Measurements from ENCODE around the gene GALNT9.

Gene GALNT9

DNA sequence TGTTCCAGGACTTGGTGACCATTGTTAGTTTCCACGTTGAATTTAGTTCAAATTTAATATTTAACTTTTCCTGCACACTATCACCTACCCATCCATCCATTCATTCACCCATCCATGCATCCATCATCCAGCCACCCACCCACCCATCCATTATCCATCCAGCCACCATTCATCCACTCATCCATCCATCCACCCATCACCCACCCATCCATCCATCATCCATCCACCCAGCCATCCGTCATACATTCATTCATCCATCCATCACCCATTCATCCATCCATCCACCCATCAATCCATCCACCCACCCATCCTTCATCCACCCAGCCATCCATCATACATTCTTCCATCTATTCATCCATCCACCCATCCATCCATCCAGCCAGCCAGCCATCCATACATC lies 163.3 kb downstream of the GALNT9 start:
- DNase-seq, result no peak

DNA sequence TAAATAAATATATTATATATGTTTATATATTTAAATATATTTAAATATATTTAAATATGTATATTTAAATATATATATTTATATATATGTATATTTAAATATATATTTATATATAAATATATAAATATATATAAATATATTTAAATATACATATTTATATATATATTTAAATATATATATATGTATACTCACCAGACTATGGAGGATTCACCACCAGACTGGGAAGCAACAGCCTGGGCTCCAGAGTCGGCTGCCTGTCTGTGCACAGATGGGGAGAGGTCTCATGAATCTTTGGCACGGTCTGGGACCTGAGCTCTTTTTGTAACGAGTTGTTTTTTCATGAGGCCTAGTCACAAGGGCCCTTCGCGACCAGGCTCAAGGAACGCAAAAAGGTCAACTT lies 163.8 kb downstream of the GALNT9 start:
- no peak for DNase-seq

DNA sequence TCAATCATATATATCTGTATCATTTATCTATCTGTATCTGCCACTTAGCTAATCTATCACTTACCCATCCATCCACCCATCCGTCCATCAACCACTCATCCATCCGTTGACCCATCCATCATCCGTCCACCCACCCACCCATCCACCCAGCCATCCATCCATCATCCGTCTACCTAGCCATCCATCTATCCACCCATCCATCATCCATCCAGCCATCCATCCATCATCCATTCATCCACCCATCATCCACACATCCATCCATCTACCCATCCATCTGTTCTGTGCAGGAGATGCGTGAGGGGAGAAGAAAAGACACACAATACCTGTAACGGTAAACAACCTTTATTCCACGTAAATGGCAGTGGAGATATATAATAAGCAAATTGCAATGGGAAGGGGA lies 165.0 kb downstream of the GALNT9 start:
- DNase-seq, result no peak

DNA sequence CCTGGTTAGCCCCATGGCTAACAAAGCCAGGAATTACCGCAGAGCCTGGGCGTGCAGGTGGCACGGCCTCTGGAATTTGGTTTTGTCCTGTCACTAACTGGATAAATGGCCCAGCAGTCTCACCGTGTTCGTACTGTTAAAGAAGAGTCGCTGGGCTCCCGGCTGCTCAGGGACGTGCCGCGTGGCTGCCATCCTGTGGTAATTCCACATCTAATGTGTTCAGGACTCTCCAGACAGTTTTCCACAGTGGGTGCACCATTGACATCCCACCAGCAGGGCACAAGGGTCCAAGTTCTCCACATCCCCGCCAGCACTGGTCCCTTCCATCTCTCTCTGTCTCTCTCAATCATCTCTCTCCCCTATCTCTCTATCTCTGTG lies 165.5 kb downstream of the GALNT9 start:
- no peak for DNase-seq

DNA sequence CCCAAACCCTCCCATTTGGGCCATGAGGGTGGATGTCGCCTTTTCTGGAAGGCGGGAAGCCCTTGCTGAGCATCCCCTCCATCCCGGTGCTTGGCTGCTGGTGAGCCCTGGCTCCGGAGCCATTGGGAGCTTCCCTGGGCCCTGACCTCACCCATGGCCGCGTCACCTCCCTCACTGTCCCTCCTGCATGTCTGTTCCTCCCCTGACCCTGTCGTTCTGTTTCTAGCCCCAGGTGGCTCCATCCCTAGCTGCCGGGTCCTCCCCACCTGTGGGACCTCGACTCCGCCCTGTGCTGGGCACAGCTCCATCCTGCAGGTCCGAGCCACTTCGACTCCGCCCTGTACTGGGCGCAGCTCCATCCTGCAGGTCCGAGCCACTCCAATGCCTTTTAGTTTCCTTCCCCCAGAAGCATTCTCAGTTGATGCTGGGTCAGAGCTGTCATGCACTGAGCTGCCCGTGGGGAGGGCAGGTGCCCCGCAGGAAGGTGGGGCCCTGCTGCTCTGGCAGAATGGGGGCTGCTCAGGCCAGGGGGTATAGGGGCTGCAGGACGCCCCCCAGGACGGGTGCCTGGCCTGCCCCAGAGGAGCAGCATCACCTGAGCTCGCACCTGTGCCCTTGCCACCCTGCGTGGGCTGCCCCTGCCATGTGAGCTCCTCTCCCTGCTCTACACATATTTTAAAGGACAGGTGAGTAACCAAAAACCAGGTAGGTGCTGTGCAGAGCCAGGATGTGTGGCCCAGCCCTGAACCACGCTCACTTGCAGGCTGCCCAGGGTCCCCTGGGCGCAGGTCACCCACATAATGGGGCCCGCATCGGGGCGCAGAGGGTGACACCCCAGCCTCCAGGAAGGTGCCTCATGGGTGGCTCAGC lies 166.1 kb downstream of the GALNT9 start:
- DNase-seq, result peak; percentile 41

DNA sequence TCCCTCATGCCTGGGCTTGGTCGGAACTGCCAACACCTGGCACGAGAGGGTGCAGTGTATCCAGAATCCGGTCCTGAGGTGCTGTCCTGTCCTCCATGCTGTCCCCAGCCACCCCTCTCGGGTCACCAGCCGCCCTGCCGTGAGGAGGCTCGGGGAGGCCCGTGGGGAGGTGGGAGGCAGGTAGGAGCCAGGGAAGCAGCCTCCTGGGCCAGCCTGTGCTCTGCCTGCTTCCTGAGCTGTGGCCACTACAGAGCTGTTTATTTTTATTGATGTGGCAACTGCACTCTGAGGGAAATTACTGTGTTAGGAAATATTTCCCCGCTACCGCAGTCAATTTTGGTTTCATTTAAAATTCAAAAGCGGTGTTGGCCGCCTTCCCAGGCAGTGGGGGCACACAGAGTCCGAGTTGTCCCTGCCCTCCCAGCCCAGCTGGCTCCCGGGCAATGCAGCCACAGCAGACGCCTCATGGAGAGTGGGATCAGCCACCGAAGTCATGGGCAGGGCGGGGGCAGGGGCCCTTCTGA lies 166.8 kb downstream of the GALNT9 start:
- DNase-seq, result peak; percentile 68

DNA sequence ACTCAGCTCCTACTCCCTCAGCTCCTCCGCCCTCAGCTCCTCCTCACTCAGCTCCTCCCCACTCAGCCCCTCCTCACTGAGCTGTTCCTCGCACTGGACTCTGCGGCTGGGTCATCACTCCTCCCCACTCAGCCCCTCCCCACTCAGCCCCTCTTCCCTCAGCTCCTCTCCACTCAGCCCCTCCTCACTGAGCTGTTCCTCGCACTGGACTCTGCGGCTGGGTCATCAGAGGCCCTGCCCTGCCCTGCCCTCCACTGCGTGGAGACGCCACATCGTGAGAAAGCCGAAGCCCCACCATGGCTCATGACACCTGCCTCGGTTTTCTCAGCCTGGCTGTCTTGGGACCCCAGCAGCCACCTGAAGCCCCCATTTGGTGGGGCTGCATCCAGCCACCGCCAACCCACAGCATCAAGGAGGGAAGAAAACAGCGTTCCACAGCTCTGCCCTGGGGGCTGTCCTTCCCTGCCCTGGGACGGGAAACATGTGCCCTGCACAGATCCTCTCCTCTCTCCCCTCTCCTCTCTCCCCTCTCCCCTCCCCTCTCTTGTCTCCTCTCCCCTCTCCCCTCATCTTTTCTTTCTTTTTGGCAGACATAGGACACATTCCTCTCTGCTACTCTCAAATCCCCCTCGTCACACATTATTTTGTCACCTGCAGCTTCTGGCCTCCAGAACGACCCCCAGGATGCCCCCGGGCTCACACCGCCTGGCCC lies 167.4 kb downstream of the GALNT9 start:
- DNase-seq, result no peak

DNA sequence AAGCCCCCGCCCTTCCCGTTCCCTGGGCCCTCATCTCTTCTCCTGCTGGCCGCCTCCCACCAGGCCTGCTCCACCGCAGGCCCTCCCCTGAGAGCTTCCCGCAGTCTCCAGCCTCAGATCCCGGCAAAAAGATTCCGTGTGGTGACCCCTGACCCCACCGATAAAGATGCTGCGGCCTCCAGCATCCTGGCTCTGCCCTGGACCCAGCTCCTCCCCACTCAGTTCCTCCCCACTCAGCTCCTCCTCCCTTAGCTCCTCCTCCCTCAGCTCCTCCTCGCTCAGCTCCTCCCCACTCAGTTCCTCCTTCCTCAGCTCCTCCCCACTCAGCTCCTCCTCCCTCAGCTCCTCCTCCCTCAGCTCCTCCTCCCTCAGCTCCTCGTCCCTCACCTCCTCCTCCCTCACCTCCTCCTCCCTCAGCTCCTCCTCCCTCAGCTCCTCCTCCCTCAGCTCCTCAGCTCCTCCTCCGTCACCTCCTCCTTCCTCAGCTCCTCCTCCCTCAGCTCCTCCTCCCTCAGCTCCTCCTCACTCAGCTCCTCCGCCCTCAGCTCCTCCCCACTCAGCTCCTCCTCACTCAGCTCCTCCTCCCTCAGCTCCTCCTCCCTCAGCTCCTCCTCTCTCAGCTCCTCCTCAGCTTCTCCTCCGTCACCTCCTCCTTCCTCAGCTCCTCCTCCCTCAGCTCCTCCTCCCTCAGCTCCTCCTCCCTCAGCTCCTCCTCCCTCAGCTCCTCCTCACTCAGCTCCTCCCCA lies 168.2 kb downstream of the GALNT9 start:
- DNase-seq, result no peak

DNA sequence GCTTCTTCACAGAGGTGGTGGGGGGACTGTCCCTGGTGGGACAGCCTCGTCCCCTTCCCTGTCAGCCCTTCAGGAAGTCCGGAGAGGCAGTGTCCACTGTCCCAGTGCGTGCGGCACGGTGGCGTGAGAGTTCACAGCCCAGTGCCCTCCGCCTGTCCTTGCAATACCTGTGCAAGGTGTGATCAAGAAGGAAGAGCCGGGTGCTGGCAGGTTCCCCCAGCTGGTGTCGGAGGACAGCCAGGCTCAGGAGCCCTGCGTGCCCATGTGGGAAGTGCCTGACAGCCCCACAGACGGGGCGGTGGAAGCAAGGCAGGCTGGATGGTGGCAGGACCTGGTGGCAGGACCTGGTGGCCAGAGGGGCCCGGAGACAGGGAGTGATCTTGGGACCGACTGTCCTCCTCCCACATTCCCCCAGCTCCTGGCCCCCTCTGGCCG lies 168.8 kb downstream of the GALNT9 start:
- no peak for DNase-seq

DNA sequence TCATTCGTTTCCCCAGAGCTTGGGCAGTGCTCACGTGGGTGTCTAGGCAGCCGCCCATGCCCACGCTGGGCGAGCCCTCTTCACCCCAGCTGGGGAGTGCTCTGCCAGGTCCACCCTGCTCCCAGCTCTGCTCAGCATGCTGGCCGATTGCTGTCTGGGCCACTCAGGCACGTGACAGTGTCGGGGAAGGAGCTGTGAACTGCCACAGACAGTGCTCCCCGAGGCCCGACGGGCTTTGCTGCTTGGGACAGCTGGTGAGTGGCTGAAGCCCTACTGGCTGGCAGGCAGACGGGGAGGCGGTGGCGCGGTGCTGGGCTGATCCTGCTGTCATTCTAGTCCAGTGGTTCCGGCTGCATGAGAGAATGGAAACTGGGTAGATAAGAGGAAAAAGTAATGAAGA lies 169.4 kb downstream of the GALNT9 start:
- DNase-seq, result no peak

DNA sequence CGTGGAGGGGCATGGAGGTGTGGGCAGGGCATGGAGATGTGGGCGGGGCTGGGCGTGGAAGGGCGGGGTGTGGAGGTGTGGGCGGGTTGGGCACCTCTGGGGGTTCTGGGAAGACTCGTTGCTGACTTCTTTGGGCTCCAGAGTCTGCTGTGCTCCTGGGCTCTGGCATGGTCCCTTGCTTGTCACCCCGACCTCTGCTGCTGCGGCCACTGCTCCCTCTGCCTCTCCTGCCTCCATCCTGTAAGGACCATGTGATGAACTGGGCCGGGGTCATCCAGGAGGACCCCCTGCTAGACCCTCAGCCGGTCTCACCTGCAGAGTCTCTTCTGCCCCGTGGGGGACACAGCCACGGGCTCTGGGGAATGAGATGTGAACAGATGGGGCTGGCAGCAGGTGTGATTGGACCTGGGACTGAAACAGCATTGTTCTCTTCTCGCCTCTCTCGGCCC lies 169.8 kb downstream of the GALNT9 start:
- DNase-seq, result no peak

DNA sequence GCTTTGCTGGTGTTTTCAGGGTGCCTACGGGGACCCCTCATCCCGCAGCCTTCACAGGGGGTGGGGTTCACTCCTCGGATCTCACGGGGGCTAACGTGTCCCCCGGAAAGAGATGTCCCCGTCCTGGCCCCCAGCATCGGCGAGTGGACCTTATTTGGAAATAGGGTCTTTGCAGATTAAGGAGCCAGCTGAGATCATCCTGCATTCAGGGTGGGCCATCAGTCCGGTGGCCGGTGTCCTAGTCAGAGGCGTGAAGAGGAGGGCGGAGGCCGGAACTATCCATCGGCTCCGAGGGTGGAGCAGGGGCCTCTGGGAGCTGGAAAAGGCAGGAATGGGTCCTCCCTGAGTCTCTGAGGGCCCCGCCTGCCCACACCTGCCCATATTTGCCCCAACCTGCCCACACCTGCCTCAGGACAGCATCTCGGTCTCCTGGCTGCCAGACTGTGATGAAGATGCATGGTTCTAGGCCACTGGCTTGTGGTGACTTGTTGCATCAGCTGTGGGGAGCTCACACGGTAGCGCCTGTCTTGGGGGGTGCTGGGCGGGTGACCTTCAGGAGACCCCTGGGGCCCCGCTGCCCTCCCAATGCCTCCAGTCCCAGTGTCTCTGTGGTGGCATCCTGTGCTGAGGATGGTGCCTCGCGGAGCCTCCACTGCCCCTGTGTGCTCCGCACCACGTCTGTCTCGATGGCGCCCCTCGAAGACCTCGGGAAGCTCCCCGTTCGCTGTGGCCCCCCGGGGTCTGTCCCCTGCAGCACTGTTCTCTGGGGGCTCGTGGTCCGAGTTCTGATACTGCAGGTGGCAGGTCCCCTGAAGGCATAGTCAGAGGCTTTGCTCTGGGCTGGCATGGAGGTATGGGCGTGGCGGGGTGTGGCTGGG lies 170.5 kb downstream of the GALNT9 start:
- DNase-seq, result peak; percentile 20

DNA sequence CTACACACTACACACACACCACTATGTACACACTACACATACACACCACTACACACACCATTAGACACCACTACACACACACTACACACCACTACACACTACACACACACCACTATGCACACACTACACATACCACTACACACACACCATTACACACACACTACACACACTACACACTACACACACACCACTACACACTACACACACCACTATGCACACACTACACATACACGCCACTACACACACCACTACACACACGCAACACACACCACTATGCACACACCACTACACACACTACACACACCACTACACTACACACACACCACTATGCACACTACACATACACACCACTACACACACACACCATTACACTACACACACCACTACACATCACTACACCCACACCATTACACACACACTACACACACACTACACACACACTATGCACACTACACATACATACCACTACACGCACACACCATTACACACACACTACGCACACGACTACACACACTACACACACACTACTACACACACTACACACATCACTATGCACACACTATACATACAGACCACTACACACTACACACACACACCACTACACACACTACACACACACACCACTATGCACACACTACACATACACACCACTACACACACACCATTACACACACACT lies 171.5 kb downstream of the GALNT9 start:
- no peak for DNase-seq

DNA sequence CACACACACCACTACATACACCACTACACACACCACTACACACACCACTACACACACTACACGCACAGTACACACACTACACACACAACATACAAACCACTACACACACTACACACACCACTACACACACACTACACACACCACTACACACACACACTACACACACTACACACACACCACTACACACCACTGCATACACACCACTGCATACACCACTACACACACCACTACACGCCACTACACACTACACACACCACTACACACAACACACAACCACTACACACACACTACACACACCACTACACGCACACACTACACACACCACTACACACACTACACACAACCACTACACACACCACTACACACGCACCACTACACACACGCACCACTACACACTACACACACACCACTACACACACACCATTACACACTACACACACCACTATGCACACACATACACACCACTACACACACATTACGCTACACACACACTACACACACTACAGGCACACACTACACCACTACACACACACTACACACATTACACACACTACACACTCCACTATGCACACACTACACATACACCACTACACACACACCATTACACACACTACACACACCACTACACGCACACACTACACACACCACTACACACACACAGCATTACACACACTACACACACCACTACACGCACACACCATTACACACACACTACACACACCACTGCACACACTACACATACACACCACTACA lies 172.6 kb downstream of the GALNT9 start:
- no peak for DNase-seq

DNA sequence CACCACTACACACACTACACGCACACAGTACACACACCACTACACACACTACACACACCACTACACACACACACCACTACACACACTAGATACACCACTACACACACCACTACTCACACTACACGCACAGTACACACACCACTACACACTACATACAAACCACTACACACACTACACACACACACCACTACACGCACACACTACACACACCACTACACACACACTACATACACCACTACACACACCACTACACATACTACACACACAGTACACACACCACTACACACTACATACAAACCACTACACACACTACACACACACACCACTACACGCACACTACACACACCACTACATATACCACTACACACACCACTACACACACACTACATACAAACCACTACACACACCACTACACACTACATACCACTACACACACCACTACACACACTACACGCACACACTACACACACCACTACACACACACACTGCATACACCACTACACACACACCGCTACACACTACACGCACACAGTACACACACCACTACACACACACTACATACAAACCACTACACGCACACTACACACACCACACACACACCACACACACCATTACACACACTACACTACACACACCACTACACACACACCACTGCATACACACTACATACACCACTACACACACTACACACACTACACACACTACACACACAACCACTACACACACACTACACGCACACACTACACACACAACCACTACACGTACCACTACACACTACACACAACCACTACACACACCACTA lies 173.4 kb downstream of the GALNT9 start:
- DNase-seq, result no peak

DNA sequence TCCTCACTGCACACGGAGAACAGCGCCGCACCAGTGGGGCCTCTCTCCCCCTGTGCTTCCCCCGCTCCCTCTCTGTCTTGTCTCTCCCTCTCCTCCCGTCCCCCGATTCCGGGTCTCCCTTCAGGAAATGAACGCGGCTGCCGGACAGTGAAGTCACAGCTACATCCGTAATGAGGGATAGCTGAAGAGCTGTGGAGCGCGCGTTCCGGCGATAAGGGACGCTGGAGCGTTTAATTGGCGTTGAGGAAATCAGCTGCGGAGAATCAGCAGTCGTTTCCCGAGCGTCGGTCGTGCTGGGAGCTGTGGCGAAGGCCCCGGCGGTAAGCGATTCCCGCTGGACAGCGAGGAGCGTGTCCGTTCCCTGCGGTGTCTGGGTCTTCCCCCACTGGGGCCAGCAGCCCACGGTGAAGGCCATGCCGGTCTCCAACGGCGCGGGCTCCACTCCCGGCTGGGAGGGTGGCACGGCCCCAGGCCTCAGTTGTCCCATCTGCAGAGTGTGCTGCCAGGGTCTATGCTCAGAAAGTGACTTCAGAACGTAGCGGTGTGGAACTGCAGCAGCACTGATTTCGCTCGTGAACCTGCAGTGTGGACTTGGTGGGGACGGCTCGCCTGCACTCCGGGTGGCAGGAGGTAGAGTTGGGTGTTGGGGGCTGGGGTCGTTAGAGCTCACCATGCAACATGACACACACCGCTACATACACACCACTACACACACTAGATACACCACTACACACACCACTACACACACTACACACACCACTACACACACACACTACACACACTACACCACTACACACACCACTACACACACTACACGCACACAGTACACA lies 174.2 kb downstream of the GALNT9 start:
- DNase-seq, result no peak

DNA sequence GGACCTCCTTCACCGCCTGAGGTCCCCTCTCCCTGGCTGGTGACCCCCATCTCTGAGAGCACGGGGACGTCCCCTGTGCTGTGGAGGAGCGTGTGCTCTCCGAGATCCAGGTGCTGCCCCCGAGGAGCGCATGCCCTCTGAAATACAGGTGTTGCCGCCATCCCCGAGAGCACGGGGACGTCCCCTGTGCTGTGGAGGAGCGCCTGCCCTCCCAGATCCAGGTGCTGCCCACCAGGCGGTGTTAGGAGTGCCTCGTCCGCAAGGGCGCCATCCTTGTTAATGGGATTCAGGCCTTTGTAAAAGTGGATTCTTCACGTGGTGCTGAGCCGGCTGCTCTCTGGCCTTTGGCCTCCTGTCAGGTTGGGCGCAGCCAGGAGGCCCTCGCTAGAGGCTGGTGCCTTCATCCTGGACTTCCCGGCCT lies 175.0 kb downstream of the GALNT9 start:
- peak; percentile 44 for DNase-seq

DNA sequence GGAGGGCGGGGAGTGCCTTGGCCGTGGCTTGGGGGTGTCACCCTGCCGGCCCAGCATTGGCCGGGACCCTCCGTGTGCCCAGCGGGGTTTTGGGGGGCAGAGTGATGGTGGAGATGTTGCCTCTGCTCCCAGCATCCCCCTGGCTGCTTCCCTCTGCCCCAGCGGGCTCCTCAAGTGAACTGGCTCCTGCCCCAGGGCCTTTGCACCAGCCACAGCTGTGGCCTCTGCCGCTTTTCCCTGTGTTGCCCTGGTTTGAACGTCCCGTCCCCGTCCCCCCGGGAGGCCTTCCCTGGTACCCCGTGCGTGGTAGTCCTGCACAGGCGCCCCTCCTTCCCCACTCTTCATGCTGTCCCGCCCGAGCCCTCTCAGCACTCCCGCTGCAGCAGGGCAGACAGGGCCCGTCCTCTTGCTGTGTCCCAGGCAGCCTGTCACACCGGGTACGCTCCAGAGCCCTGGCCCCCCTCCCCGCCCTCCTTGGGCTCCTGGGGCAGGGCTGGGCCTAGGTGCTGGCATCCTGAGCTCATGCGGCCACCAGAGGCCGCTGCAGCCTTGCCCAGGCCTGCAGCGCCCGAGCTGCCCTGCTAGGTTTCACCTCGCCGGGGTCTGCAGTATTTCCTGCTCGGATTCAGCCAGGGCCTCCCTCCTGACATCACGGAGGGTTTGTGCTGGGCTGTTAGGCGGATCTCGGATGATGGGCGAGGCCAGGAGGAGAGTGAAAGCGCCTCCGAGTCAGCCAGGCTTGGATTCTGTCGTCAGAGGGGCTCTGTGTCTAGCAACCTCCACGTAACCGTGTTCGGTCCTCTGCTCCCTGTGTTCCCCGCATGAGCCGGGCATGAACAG lies 175.7 kb downstream of the GALNT9 start:
- DNase-seq, result peak; percentile 76
